HepG2 (cell line): ENCODE results near the gene EOLA1. TPM values are rescaled to one million over a fixed set of nuclear protein-coding genes. Genes with fewer than 3 reads are reported as not detected.

Experiments
- CBX2 ChIP-seq, 2 experiments: fragments of 200-600 bp in 1 of 2; sonication (generic); formaldehyde crosslinking in 1 of 2; IDR thresholded peaks; 2 replicates each; pipeline versions ENCODE4 v1.7.0 to v1.8.1; 2018 to 2022; ENCODE audit warnings: low read depth in 2 of 2, low read length in 1 of 2, mild to moderate bottlenecking in 1 of 2, missing genetic modification reagents in 1 of 2
- CHD4 ChIP-seq: fragments of 200-600 bp; sonication (generic); IDR thresholded peaks from 2 replicates; pipeline ENCODE4 v1.7.0; 2017; ENCODE audit warnings: mild to moderate bottlenecking, low read length, borderline replicate concordance
- EEA1 ChIP-seq: sonication (generic); formaldehyde crosslinking; IDR thresholded peaks from 2 replicates; pipeline ENCODE4 v1.5.1; 2020; ENCODE audit warnings: mild to moderate bottlenecking, missing genetic modification reagents, borderline replicate concordance
- MXD4 ChIP-seq: IDR thresholded peaks from 2 replicates; pipeline ENCODE4 v1.6.1; 2016; ENCODE audit warnings: mild to moderate bottlenecking, missing biosample characterization, missing genetic modification reagents
- NCOA2 ChIP-seq: sonication (generic); formaldehyde crosslinking; IDR thresholded peaks from 2 replicates; pipeline ENCODE4 v1.8.0; 2022; ENCODE audit warnings: inconsistent platforms
- SMAD3 ChIP-seq: sonication (generic); formaldehyde crosslinking; IDR thresholded peaks from 2 replicates; pipeline ENCODE4 v1.4.0; 2020; ENCODE audit warnings: missing genetic modification reagents
- SMYD3 ChIP-seq: sonication (generic); formaldehyde crosslinking; IDR thresholded peaks from 2 replicates; pipeline ENCODE4 v1.8.1; 2023; ENCODE audit warnings: mild to moderate bottlenecking, missing genetic modification reagents
- SOX5 ChIP-seq: IDR thresholded peaks from 2 replicates; pipeline ENCODE4 v1.6.1; 2016; ENCODE audit warnings: borderline replicate concordance
- TARDBP ChIP-seq: sonication (generic); formaldehyde crosslinking; IDR thresholded peaks from 2 replicates; pipeline ENCODE4 v1.8.0; 2022; ENCODE audit warnings: mild to moderate bottlenecking, missing genetic modification reagents
- TMF1 ChIP-seq: sonication (generic); formaldehyde crosslinking; IDR thresholded peaks from 2 replicates; pipeline ENCODE4 v1.8.1; 2022; ENCODE audit warnings: low read depth, missing genetic modification reagents
- ZC3H4 ChIP-seq: sonication (generic); formaldehyde crosslinking; IDR thresholded peaks from 2 replicates; pipeline ENCODE4 v1.4.0; 2020; ENCODE audit warnings: missing genetic modification reagents, borderline replicate concordance
- ZFP62 ChIP-seq: sonication (generic); formaldehyde crosslinking; IDR thresholded peaks from 2 replicates; pipeline ENCODE4 v1.4.0; 2020; ENCODE audit warnings: missing genetic modification reagents
- ZNF143 ChIP-seq: sonication (generic); formaldehyde crosslinking; IDR thresholded peaks from 2 replicates; pipeline ENCODE4 v1.4.0; 2020; ENCODE audit warnings: missing genetic modification reagents
- ZNF549 ChIP-seq: sonication (generic); formaldehyde crosslinking; IDR thresholded peaks from 2 replicates; pipeline ENCODE4 v1.5.0; 2020; ENCODE audit warnings: missing genetic modification reagents
- ZNF556 ChIP-seq: sonication (generic); formaldehyde crosslinking; IDR thresholded peaks from 2 replicates; pipeline ENCODE4 v1.4.0; 2020; ENCODE audit warnings: mild to moderate bottlenecking, missing genetic modification reagents, borderline replicate concordance
- ZNF781 ChIP-seq: sonication (generic); formaldehyde crosslinking; IDR thresholded peaks from 2 replicates; pipeline ENCODE4 v1.5.1; 2020; ENCODE audit warnings: borderline replicate concordance, mild to moderate bottlenecking, missing genetic modification reagents; ENCODE audit errors: not compliant biosample characterization
- polyA plus RNA-seq, 8 experiments: library from polyadenylated mRNA; depleted of rRNA in 3 of 8; stranded (reverse) in 7 of 8; unstranded in 1 of 8; fragments of >200 nt; fragmentation: Illumina TruSeq in 4 of 8; extraction: Trizol in 4 of 8; gene quantifications; 2 replicates each; pipeline versions ENCODE4 v1.2.1 to v1.2.3, GENCODE V29; 2011 to 2016; ENCODE audit warnings: low read depth in 4 of 8, missing spikeins in 1 of 8, mixed read lengths in 1 of 8; ENCODE audit not compliant: insufficient read depth in 1 of 8
- total RNA-seq, 5 experiments: library from RNA; depleted of rRNA; stranded (reverse); fragments of >200 nt; fragmentation: Illumina TruSeq; extraction: Trizol; gene quantifications; 2 replicates each; pipeline ENCODE4 v1.2.3, GENCODE V29; 2016; ENCODE audit warnings: low read depth in 1 of 5
- TF ChIP-seq, protein P1 (sequence below): IDR thresholded peaks from 2 replicates; pipeline ENCODE4 v1.6.1; 2016; ENCODE audit warnings: missing biosample characterization, missing genetic modification reagents, low read depth
- TF ChIP-seq, protein P2 (sequence below): sonication (generic); formaldehyde crosslinking; IDR thresholded peaks from 2 replicates; pipeline ENCODE4; 2020; ENCODE audit warnings: missing genetic modification reagents, mild to moderate bottlenecking, borderline replicate concordance
- TF ChIP-seq, protein P3 (sequence below): sonication (generic); IDR thresholded peaks from 2 replicates; pipeline ENCODE4 v1.6.1; 2016; ENCODE audit warnings: low read depth, borderline replicate concordance
- TF ChIP-seq, protein P4 (sequence below): sonication (generic); formaldehyde crosslinking; IDR thresholded peaks from 2 replicates; pipeline ENCODE4 v1.8.0; 2022; ENCODE audit warnings: mild to moderate bottlenecking, missing genetic modification reagents; ENCODE audit not compliant: insufficient replicate concordance
- TF ChIP-seq, protein P5 (sequence below): sonication (generic); formaldehyde crosslinking; IDR thresholded peaks from 2 replicates; pipeline ENCODE4 v1.5.0; 2020; ENCODE audit warnings: missing genetic modification reagents

The EOLA1 gene
- total and polyA plus RNA-seq, 2 of the 13 experiments (the other 11 are each of a cell fraction or from before 2014, with no cell fraction given): 6.5 to 9.6 TPM

DNA sequence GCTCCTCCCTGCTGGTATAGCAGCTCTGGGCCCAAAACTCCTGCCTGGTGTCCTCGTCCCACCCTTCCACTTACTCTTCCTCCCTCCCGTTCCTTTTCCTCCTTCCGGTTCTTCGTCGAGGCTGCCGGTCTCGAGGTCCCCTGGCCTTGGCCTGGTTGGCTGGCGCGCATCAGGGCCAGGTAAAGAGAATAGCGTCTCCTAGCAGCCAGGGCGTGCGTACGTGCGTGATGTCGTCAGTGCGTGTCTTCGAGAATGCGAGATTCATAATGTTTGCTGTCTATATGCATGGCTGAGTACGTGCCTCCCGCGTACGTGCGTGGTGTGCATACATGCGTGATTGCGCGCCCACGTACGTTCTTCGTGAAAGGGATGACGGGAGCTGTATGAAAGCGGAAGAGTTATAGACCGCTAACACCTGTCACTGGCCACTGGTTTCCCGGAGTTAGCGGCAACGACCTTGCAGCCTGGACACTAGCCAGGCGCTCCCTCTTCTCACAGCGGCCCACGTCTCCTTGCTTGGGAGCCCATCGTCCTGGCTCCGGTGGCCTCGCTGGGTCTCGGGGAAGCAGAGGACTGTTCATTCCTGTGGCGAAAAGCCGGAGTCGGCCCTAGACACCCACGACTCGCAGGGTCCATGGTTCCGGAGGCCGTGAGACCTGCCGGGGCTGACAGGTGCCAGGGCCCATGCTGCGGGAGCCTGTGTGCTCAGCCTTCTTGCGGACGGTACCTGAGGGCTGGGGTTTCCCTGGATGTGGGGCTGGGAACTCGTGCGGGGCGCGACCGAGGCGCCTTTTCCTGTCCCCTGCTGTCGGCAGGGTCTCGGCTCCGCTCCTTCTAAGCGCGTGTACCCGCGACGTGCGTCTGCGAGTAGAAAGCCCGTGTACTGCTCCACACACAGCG, at the start of gene EOLA1 (continued):
- no peak for TF ChIP-seq MXD4 (CRISPR knock-in tag)
- TF ChIP-seq ZNF143 (CRISPR knock-in tag): peak; percentile 89
- 0 out of 2 replicates have a peak, but pooled peaks have one; percentile 16 for TF ChIP-seq ZNF556 (CRISPR knock-in tag)
- no peak for TF ChIP-seq ZFP62
- TF ChIP-seq, protein P1, sequence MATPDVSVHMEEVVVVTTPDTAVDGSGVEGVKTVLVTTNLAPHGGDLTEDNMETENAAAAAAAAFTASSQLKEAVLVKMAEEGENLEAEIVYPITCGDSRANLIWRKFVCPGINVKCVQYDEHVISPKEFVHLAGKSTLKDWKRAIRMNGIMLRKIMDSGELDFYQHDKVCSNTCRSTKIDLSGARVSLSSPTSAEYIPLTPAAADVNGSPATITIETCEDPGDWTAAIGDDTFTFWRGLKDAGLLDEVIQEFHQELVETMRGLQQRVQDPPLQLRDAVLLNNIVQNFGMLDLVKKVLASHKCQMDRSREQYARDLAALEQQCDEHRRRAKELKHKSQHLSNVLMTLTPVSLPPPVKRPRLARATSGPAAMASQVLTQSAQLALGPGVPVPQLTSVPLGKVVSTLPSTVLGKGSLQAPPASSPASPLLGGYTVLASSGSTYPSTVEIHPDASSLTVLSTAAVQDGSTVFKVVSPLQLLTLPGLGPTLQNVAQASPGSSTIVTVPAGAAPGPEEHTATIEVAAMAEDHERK (CRISPR knock-in tag): peak; percentile 98
- TF ChIP-seq SMAD3: no peak
- TF ChIP-seq, protein P2, sequence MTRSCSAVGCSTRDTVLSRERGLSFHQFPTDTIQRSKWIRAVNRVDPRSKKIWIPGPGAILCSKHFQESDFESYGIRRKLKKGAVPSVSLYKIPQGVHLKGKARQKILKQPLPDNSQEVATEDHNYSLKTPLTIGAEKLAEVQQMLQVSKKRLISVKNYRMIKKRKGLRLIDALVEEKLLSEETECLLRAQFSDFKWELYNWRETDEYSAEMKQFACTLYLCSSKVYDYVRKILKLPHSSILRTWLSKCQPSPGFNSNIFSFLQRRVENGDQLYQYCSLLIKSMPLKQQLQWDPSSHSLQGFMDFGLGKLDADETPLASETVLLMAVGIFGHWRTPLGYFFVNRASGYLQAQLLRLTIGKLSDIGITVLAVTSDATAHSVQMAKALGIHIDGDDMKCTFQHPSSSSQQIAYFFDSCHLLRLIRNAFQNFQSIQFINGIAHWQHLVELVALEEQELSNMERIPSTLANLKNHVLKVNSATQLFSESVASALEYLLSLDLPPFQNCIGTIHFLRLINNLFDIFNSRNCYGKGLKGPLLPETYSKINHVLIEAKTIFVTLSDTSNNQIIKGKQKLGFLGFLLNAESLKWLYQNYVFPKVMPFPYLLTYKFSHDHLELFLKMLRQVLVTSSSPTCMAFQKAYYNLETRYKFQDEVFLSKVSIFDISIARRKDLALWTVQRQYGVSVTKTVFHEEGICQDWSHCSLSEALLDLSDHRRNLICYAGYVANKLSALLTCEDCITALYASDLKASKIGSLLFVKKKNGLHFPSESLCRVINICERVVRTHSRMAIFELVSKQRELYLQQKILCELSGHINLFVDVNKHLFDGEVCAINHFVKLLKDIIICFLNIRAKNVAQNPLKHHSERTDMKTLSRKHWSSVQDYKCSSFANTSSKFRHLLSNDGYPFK (CRISPR knock-in tag): peak; percentile 23; the same call in 1 of the 2 replicates
- no peak for TF ChIP-seq TMF1 (CRISPR knock-in tag)
- TF ChIP-seq, protein P3, sequence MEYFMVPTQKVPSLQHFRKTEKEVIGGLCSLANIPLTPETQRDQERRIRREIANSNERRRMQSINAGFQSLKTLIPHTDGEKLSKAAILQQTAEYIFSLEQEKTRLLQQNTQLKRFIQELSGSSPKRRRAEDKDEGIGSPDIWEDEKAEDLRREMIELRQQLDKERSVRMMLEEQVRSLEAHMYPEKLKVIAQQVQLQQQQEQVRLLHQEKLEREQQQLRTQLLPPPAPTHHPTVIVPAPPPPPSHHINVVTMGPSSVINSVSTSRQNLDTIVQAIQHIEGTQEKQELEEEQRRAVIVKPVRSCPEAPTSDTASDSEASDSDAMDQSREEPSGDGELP: no peak; the same call in 1 of the 2 replicates
- TF ChIP-seq, protein P4, sequence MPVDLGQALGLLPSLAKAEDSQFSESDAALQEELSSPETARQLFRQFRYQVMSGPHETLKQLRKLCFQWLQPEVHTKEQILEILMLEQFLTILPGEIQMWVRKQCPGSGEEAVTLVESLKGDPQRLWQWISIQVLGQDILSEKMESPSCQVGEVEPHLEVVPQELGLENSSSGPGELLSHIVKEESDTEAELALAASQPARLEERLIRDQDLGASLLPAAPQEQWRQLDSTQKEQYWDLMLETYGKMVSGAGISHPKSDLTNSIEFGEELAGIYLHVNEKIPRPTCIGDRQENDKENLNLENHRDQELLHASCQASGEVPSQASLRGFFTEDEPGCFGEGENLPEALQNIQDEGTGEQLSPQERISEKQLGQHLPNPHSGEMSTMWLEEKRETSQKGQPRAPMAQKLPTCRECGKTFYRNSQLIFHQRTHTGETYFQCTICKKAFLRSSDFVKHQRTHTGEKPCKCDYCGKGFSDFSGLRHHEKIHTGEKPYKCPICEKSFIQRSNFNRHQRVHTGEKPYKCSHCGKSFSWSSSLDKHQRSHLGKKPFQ: no peak
- no peak for TF ChIP-seq EEA1 (CRISPR knock-in tag)
- TF ChIP-seq, protein P5, sequence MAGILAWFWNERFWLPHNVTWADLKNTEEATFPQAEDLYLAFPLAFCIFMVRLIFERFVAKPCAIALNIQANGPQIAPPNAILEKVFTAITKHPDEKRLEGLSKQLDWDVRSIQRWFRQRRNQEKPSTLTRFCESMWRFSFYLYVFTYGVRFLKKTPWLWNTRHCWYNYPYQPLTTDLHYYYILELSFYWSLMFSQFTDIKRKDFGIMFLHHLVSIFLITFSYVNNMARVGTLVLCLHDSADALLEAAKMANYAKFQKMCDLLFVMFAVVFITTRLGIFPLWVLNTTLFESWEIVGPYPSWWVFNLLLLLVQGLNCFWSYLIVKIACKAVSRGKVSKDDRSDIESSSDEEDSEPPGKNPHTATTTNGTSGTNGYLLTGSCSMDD (CRISPR knock-in tag): no peak
- no peak for TF ChIP-seq CBX2 (IDR thresholded peaks at IDR 0.05; ENCODE audit: low read depth, low read length)
- no peak for TF ChIP-seq CBX2 (CRISPR knock-in tag; IDR thresholded peaks at IDR 0.05; ENCODE audit: low read depth)
- no peak for TF ChIP-seq SMYD3 (CRISPR knock-in tag)
- TF ChIP-seq SOX5 (CRISPR knock-in tag): 0 out of 2 replicates have a peak, but pooled peaks have one; percentile 8
- no peak for TF ChIP-seq NCOA2 (CRISPR knock-in tag)
- TF ChIP-seq ZC3H4 (CRISPR knock-in tag): no peak
- no peak for TF ChIP-seq ZNF781
- no peak for TF ChIP-seq ZNF549 (CRISPR knock-in tag)
- no peak for TF ChIP-seq TARDBP (CRISPR knock-in tag)
- TF ChIP-seq CHD4: no peak
